ENCODE measurements around the gene TMEM11.

The TMEM11 gene

DNA sequence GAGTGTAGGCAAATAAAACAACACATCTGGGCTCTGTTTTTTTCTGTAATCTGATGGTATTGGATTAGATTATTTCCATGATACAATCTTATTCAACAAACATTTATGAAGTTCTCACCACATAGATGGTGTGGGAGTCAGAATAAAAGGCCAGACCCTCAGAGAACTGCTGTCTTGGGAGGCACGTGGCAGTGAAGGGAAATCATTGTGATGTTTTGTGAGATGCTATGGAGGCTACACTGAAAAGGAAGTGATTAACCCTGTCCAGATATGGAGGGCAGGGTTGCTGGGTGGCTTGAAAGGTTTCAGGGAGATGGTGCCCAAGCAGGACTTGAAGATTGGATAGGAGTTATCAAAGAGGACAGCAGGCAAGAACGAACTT lies 51.6 kb downstream of the TMEM11 start:
- Histone ChIP-seq H3K27me3 (no peaks in the 10 kb centered on the region), H3K27ac (no peak overlapping the region), H3K4me1 (ENCODE audit: control insufficient read depth in 1 of 2, insufficient read depth in 1 of 2, low read depth in 1 of 2, low read length in 1 of 2) (peaks cover 9 to 14% of the 10 kb centered on the region in 2 experiments), H3K9me3 (no peaks in the 10 kb centered on the region), H3K36me3 (no peaks in the 10 kb centered on the region), H3K4me3 (ENCODE audit: low read depth in 1 of 2, low read length in 1 of 2) (no peak overlapping the region)
- TF ChIP-seq, protein P1, sequence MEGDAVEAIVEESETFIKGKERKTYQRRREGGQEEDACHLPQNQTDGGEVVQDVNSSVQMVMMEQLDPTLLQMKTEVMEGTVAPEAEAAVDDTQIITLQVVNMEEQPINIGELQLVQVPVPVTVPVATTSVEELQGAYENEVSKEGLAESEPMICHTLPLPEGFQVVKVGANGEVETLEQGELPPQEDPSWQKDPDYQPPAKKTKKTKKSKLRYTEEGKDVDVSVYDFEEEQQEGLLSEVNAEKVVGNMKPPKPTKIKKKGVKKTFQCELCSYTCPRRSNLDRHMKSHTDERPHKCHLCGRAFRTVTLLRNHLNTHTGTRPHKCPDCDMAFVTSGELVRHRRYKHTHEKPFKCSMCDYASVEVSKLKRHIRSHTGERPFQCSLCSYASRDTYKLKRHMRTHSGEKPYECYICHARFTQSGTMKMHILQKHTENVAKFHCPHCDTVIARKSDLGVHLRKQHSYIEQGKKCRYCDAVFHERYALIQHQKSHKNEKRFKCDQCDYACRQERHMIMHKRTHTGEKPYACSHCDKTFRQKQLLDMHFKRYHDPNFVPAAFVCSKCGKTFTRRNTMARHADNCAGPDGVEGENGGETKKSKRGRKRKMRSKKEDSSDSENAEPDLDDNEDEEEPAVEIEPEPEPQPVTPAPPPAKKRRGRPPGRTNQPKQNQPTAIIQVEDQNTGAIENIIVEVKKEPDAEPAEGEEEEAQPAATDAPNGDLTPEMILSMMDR (IDR thresholded peaks at IDR 0.05): no peak

DNA sequence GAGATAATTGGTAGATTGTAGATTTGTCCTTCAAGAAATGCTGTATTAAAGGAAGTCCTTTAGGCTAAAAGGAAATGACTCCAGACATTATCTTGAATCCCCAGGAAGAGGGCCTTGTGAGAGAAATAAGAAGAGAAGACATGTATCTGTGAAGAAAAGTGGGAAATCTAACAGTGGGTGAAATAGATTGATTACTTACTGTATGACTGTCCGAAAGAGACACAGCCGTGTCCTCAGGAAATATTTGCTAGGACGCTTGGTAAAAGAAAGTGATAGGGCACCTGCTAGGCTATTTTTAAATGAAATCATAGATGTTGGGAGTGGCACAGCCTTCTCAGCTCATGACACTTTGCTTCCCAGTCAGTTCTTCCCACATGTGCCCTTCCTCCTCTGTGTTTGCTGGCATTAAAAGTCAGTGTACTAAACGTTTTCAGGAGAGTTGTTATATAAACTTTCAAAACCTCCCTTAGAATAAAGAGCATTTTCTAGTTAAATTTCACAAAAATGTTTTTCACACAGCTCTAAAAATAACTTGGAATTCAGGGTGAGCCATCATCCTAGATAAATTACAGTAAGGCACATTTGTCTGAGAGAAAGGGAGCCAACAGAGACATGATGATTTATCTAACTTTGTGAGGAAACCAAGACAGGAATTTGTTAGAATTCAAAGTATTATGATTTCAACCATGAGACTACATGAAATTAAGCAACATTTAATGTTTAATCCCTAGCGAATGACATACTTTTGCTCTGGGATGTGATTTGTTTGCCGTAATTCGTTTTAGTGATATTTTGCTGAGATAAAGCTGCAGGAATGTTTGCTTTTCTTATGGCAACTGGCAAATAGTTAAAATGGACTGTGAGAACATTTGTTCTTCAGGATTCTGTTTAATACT lies 52.2 kb downstream of the TMEM11 start:
- H3K27ac ChIP-seq: no peak overlapping the region
- H3K4me1 ChIP-seq (ENCODE audit: control insufficient read depth in 1 of 2, insufficient read depth in 1 of 2, low read depth in 1 of 2, low read length in 1 of 2): peaks cover 4 to 14% of the 10 kb centered on the region in 2 experiments
- no peaks in the 10 kb centered on the region for H3K27me3 ChIP-seq
- TF ChIP-seq, protein P1 (IDR thresholded peaks at IDR 0.05): no peak
- H3K9me3 ChIP-seq: no peaks in the 10 kb centered on the region
- H3K4me3 ChIP-seq (ENCODE audit: low read depth in 1 of 2, low read length in 1 of 2): no peak overlapping the region
- no peaks in the 10 kb centered on the region for H3K36me3 ChIP-seq

DNA sequence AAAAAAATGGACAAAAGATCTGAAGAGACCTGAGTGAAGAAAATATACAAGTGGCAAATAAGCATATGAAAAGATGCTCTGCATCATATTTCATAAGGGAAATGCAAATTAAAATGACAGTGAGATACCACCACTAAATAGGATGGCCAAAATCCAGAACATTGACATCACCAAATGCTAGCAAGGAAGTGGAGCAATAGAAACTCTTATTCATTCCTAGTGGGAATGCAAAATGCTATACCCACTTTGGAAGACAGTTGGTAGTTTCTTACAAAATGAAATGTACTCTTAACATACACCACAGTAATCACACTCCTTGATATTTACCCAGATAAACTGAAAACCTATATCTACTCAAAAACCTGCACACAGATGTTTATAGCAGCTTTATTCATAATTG lies 53.6 kb downstream of the TMEM11 start:
- H3K9me3 ChIP-seq: no peaks in the 10 kb centered on the region
- no peak overlapping the region for H3K27ac ChIP-seq
- H3K4me3 ChIP-seq (ENCODE audit: low read depth in 1 of 2, low read length in 1 of 2): no peak overlapping the region
- H3K27me3 ChIP-seq: no peaks in the 10 kb centered on the region
- TF ChIP-seq, protein P1 (IDR thresholded peaks at IDR 0.05): no peak
- H3K4me1 ChIP-seq (ENCODE audit: control insufficient read depth in 1 of 2, insufficient read depth in 1 of 2, low read depth in 1 of 2, low read length in 1 of 2): peaks cover 0 to 12% of the 10 kb centered on the region in 2 experiments
- no peaks in the 10 kb centered on the region for H3K36me3 ChIP-seq

DNA sequence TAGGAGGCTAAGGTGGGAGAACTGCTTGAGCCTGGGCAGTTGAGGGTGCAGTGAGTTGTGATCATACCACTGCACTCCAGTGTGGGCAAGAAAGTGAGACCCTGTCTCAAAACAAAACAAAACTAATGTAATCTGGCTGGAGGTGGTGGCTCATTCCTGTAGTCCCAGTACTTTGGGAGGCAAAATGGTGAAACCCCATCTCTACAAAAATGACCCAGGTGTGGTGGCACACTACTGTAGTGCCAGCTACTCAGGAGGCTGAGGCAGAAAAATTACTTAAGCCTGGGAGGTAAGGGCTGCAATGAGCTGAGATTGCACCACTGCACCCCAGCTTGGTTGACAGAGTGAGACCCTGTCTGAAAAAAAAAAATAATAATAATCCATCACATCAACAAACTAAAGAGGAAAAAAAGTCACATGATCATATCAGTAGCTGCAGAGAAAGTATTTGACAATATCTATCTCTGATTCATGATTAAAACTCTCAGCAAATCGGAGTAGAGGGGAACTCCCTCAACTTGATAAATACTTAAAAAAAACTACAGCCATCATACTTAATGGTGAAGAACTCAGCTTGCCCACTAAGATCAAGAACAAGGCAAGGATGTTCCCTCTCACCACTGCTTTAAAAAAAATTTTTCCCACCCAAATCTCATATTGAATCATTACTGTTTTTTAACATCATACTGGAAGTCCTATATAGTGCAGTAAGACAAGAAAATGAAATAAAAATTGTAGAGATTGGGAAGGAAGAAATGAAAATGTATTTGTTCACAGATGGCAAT lies 56.2 kb downstream of the TMEM11 start:
- TF ChIP-seq, protein P1 (IDR thresholded peaks at IDR 0.05): no peak

DNA sequence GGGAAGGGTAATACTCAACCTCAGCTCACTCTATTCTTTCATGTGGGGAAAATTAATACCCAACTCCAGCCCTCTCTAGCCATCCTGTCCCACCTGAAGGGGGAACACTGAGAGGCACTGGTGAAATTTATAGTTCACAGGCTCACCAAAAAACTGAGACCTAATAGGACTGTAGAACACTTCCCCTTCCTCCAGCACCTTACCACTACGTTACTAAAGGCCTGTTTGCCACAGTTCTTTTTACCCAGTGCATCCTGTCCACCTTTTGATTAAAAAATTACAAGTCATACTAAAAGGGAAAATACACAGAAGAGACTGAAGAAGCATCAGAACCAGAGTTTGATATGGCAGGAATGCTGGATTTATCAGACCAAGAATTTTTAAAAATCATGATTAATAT lies 61.2 kb downstream of the TMEM11 start:
- Histone ChIP-seq H3K36me3 (no peaks in the 10 kb centered on the region), H3K4me3 (ENCODE audit: low read depth in 1 of 2, low read length in 1 of 2) (peak overlapping the region in 1 of 2 experiments; percentile 11), H3K27ac (peak overlapping the region; percentile 87), H3K9me3 (no peaks in the 10 kb centered on the region), H3K4me1 (ENCODE audit: control insufficient read depth in 1 of 2, insufficient read depth in 1 of 2, low read depth in 1 of 2, low read length in 1 of 2) (peaks cover 61 to 70% of the 10 kb centered on the region in 2 experiments), H3K27me3 (no peaks in the 10 kb centered on the region)
- TF ChIP-seq, protein P1 (IDR thresholded peaks at IDR 0.05): no peak

More for the DNA sequence above, 56.2 kb downstream of the TMEM11 start:
- Histone ChIP-seq H3K9me3 (no peaks in the 10 kb centered on the region), H3K4me1 (ENCODE audit: control insufficient read depth in 1 of 2, insufficient read depth in 1 of 2, low read depth in 1 of 2, low read length in 1 of 2) (peaks cover 15 to 20% of the 10 kb centered on the region in 2 experiments), H3K36me3 (no peaks in the 10 kb centered on the region), H3K4me3 (ENCODE audit: low read depth in 1 of 2, low read length in 1 of 2) (no peak overlapping the region), H3K27me3 (no peaks in the 10 kb centered on the region), H3K27ac (no peak overlapping the region)
